ENCODE measurements around the gene ACAT2.
A peak's percentile ranks its signal among the peaks of the same experiment; 100 is the strongest.
"Not testable (repeated sequence)": the region's sequence is repeated elsewhere in the genome, so short reads cannot be mapped to it uniquely, and the experiment has no call there.

Gene ACAT2

DNA sequence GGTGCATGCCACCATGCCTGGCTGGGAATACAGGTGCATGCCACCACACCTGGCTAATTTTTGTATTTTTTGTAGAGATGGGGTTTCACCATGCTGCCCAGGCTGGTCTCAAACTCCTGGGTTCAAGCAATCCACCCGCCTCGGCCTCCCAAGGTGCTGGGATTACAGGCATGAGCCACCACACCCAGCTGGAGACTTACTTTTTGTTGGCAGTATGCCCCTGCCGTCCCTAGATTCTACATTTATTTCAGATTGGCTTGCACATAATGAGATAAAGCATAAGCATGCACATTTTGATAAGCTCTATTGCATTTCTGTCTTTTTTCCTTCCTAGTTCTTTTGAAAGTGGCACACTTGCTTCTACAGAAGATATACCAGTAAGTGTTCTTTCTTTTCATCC, 54.9 kb downstream of the ACAT2 start:
- not testable (repeated sequence) for DNase-seq

DNA sequence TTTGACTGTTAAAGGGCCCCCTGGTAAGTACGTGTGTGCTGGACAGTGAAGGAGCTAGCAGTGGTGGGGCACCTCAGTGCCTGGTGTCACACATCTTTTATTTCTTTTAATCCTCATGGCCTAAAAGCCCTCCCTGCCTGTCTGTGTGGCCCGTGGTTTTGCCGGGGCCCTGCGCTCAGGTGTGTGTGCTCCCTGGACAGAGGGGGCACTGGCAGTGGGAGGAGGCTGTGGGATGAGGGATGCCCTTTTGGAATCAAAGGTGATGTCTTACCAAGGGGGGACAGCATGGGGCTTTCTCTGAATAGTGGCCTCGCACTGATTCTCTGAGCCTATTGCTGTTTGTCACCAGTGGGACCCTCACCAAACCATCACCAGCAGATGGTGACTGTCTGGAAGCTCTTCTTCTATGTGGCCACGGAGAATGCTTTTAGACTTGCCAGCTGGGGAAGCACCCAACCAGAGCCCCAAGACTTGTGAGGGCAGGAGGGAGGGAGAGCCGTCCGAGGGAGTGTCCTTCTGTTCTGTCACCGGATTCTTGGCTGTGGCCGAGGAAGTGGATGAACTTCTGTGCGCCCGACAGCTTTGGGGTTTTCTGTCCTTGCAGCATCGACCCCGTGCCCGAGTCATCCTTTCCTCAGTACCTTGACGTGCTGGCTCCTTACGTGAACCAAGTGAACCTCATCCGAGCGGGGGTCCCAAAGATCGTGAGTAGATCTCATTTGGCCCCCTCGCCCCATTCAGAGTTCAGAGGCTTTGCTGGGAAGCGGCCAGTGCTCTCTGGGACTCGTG, 56.3 kb downstream of the ACAT2 start:
- DNase-seq: no peak

DNA sequence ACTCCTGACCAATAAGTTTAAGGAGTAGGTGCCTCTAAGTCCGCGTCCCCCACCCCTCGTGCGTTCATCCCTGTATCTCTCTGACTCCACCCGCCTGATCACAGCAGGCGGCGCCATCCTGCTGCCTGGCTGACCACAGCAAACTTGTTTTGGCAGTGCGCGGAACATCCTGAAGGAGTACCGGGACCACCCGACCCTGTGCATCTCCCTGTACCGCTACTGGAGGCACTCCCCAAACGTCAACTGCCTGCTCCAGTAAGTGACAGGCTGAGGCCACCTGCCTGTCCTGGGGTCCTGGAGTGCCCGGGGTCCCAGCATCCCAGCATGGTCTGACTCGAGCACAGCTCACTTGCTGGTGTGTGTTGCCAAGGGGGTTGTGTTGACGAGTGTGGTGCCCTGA, 57.3 kb downstream of the ACAT2 start:
- no peak for DNase-seq

DNA sequence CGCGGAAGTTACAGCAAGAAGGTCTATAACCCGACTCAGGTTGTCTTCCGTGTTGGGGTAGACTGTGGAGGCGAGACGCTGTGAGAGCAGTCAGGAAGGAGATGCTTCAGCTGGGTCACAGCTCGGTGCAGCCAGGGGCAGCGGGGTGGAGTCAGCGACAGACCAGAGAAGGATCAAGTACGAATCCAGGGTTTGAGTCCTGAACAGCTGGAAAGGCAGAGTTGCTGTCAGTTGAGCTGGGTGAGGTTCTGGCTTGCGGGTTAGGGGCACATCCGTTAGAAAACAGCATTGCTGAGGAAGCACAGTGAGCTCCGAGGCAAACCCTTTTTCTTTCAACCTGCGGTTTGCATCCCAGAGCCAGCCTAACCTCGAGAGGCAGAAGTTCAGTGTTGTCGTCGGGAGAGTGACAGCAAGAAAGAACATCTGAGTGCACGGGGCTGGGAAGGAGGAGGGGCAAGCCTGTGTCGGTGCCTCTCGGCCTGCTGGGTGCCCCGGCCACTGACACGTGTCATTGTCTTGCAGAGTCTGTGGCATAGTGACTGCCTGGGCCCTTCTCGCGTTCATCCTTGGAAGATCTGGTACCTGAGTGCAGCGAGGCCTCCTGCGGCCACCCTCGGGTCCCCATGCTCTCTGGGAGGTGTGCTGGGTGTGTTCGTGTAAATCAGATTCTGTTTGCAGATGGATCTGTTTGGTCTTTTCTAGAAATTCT, 58.2 kb downstream of the ACAT2 start:
- DNase-seq: peak; percentile 38

DNA sequence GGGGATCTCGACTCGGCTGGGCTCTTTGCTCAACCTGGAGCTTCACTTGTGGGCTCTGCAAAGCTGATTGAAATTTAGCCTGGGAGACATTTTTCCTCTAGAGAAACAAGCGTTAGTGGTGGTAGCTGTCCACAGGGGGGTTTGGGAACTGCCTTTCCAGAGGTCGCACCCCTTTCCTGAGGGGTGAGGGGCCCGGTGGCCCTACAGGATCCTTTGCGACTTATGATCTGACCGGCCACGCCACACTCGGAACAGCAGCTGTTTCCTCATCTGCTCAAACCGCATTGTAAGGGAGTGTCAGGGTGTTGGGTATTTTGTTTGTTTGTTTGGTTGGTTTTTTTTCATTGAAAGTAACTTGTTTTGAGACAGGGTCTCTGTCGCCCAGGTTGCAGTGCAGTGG, 59.3 kb downstream of the ACAT2 start:
- DNase-seq: no peak

DNA sequence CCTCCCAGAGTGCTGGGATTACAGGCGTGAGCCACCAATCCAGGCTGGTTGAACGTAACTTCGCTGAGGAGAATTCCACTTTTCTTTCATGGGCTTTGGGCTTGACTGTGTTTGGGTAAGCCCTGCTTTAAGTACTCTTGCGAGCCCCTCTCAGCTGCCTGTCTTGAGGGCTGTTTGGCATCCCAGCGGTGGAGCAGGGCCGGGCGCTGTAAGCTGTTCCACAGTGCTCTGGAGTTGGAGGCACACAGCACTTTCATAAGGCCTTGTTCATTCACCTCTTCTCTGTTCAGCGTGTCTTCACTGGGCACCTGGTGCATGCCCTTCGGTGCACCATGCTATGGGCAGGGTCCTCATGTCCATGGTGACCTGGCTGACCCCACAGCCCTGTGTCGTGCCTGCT, 59.9 kb downstream of the ACAT2 start:
- no peak for DNase-seq

DNA sequence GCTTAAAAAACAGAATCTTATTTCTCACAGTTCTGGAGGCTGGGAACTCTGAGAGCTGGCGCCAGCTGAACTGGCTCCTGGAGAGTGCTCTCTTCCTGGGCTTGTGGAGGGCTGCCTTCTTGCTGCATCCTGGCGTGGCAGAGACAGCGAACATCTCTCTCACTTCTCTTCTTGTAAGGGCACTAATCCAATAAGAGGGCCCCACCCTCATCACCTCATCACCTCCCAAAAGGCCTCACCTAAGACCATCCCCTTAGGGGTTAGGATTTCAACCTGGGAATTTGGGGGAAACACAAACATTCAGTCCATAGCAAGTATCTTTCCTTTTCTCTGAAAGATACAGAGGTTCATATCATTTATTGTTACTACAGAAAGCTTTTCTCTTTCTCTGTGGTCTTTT, 62.1 kb downstream of the ACAT2 start:
- no peak for DNase-seq

DNA sequence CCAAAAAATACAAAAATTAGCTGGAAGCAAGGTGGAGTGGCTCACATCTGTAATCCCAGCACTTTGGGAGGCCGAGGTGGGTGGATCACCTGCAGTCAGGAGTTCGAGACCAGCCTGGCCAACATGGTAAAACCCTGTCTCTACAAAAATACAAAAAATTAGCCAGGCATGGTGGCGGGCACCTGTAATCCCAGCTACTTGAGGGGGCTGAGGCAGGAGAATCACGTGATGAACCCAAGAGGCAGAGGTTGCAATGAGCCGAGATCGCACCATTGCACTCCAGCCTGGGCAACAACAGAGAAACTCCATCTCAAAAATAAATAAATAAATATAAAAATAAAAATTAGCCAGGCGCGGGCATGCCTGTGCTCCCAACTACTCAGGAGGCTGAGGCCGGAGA, 62.8 kb downstream of the ACAT2 start:
- not testable (repeated sequence) for DNase-seq

DNA sequence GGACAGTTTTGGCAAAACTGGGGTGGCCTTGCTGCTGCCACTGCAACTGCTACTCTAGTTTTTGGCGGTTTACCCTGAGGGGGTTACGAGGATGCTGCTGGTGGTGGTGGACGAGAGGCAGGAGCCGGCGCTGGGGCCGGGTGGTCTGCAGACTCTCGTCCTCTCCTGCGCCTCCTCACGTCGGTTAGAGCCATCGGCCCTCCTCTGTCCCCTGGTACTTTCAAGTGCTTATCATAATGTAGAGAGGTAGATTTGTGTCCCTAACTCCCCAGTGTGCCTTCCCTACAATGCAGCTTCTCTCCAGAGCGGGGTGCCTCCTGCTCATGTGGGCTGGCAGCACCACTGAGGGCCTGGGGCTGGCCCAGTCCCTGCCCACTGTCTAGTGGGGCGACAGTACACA, 64.2 kb downstream of the ACAT2 start:
- no peak for DNase-seq

DNA sequence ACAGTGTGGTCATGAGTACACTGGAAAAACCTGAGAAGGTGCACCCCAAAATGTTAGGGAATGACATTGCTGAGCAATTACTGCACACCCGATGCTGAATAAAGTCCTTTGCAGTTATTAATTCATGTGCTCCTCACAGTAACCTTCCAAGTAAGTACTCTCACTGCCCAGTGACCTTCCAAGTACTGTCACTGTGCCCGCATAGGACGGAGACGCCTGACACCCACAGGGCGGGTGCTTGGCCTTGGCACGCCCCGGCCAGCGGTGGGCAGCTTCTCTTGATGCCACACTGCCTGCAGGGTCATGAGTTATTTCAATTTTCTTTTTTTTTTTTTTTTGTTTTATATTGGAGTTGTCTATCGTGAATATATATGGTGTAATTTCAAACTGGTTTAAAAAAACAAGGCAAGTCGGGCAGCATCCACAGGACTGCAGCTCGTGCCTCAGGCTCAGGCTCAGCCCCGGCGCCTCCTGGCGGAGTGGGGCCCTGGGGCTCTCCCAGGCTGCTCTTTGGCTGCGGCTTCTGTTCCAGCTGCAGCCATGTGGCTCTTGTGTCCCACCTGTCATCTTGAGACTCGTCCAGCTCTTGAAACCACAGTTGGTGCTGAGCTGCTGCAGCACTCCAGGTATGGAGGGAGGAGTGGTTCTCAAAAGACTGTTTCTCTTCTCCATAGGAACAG, 65.3 kb downstream of the ACAT2 start:
- no peak for DNase-seq

DNA sequence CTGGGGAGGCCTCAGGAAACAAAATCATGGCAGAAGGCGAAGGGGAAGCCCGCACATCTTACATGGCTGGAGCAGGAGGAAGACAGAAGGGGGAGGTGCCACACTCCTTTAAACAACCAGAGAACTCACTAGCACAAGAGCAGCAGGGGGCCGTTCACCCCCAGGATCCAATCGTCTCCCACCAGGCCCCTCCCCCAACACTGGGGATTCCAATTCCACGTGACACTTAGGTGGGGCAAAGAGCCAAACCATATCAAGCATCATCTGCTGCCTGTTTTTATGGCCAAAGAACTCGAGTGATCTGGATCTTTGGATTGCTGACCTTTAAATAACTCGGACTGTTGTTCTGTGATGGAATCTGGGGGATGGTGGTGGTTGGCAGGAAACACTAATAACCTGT, 66.2 kb downstream of the ACAT2 start:
- no peak for DNase-seq
